Measurements from ENCODE around the gene AOAH.

DNA sequence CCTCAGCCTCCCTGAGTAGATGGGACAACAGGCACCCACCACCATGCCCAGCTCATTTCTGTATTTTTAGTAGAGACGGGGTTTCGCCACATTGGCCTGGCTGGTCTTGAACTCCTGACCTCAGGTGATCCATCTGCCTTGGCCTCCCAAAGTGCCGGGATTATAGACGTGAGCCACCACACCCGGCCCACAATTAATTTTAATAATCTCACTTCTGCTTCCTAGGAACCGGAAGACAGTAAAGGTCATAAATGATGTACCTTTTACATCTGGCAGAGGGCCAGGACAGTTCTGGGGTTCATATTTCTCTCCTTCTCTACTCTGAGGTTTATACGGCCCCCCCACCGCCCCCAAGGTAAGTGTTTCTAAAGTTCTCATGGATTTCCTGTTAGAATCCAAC lies 31.2 kb upstream of the AOAH start:
- TF ChIP-seq POLR2AphosphoS5 (IDR thresholded peaks at IDR 0.05): no peak
- TF ChIP-seq, protein P1, sequence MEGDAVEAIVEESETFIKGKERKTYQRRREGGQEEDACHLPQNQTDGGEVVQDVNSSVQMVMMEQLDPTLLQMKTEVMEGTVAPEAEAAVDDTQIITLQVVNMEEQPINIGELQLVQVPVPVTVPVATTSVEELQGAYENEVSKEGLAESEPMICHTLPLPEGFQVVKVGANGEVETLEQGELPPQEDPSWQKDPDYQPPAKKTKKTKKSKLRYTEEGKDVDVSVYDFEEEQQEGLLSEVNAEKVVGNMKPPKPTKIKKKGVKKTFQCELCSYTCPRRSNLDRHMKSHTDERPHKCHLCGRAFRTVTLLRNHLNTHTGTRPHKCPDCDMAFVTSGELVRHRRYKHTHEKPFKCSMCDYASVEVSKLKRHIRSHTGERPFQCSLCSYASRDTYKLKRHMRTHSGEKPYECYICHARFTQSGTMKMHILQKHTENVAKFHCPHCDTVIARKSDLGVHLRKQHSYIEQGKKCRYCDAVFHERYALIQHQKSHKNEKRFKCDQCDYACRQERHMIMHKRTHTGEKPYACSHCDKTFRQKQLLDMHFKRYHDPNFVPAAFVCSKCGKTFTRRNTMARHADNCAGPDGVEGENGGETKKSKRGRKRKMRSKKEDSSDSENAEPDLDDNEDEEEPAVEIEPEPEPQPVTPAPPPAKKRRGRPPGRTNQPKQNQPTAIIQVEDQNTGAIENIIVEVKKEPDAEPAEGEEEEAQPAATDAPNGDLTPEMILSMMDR (IDR thresholded peaks at IDR 0.05): no peak

Data from sigmoid colon (tissue), 4 donors.